ENCODE data around the gene TRAPPC13.
A peak's percentile ranks its signal among the peaks of the same experiment; 100 is the strongest.

The TRAPPC13 gene

DNA sequence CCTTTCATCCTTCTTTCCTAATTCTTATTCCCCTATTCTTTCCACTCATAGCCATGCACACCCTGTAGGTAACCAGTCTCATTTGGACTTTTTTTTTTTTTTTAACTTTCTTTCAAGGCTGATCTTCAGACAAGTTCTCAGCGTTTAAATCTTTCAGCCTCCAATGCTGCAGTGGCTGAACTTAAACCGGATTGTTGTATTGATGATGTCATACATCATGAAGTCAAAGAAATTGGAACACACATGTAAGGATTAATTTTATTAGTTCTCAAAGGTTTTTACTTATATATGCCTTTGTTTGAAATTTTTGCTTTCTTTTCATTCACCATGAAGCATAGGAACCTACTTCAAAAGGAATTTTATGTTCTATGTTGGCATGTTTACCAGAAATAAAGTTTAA is 22.1 kb downstream of the TRAPPC13 start:
- no peak overlapping the region for H3K4me3 ChIP-seq (ENCODE audit: low read depth, low read length)
- TF ChIP-seq, protein P1, sequence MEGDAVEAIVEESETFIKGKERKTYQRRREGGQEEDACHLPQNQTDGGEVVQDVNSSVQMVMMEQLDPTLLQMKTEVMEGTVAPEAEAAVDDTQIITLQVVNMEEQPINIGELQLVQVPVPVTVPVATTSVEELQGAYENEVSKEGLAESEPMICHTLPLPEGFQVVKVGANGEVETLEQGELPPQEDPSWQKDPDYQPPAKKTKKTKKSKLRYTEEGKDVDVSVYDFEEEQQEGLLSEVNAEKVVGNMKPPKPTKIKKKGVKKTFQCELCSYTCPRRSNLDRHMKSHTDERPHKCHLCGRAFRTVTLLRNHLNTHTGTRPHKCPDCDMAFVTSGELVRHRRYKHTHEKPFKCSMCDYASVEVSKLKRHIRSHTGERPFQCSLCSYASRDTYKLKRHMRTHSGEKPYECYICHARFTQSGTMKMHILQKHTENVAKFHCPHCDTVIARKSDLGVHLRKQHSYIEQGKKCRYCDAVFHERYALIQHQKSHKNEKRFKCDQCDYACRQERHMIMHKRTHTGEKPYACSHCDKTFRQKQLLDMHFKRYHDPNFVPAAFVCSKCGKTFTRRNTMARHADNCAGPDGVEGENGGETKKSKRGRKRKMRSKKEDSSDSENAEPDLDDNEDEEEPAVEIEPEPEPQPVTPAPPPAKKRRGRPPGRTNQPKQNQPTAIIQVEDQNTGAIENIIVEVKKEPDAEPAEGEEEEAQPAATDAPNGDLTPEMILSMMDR (IDR thresholded peaks at IDR 0.05; ENCODE audit: control insufficient read depth, extremely low read depth, insufficient read depth), result no peak

GRCh38 chr5:65647941-65648340 is 23.1 kb downstream of the TRAPPC13 start:
- TF ChIP-seq, protein P1 (IDR thresholded peaks at IDR 0.05; ENCODE audit: control insufficient read depth, extremely low read depth, insufficient read depth), result no peak
- H3K4me3 ChIP-seq (ENCODE audit: low read depth, low read length), result no peak overlapping the region
- no peak for DNase-seq (ENCODE audit: low read depth)

More for the DNA sequence above, 22.1 kb downstream of the TRAPPC13 start:
- DNase-seq (ENCODE audit: low read depth), result no peak

GRCh38 chr5:65651144-65651543 is 26.3 kb downstream of the TRAPPC13 start:
- TF ChIP-seq, protein P1 (IDR thresholded peaks at IDR 0.05; ENCODE audit: control insufficient read depth, extremely low read depth, insufficient read depth), result no peak
- peak; percentile 87 for DNase-seq (ENCODE audit: low read depth)
- no peak overlapping the region for H3K4me3 ChIP-seq (ENCODE audit: low read depth, low read length)

DNA sequence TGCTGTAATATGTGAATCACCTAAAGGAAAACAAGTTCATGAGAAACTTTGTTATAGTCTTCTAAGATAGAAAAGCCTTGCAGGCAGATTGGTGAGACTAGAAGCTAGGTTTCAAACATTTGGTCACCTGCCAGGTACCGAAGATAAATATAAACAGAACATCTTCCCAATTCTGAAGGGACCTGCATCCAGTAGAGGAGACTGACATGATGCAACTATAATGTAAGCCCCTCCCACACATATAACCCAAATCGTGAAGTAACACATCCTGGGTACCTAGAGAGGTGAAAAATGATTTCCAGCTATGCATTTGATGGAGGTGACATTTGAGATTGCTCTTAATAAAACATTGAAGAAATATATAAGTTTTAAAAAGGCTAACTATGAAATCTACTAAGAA is 29.9 kb downstream of the TRAPPC13 start:
- no peak for DNase-seq (ENCODE audit: low read depth)
- no peak overlapping the region for H3K4me3 ChIP-seq (ENCODE audit: low read depth, low read length)
- TF ChIP-seq, protein P1 (IDR thresholded peaks at IDR 0.05; ENCODE audit: control insufficient read depth, extremely low read depth, insufficient read depth), result no peak

DNA sequence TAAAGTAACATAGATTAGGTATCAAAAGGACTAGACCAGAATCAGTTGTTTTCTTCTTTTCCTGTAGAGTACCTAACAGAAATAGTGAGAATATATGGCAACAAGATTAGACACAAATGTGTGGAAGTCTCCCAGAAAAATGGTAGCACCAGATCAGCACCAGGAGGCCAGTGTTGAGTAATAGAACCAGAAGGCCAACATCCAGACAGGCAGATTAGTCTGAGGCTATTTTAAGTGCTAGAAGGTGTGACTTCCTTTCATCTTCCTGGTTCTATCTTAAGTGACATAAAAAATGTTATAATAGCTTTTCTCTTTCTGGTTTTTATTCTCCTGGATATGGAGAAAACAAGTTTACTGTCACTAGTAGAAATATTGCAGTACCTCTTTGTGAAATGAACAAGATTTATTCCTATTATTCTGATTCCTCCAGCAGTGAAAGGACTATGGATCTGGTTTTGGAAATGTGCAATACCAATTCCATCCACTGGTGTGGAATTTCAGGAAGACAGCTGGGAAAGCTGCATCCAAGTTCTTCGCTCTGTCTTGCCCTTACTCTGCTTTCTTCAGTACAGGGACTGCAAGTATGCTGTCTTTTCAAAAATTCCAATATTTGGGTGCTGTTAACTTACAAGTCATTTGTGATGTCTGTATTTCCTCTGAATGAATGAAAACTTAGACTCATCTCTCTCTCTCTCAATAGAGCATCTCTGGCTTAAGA is 39.1 kb downstream of the TRAPPC13 start:
- TF ChIP-seq, protein P1 (IDR thresholded peaks at IDR 0.05; ENCODE audit: control insufficient read depth, extremely low read depth, insufficient read depth), result peak; percentile 32; the same call in 1 of the 2 replicates
- DNase-seq (ENCODE audit: low read depth), result no peak
- H3K4me3 ChIP-seq (ENCODE audit: low read depth, low read length), result no peak overlapping the region

DNA sequence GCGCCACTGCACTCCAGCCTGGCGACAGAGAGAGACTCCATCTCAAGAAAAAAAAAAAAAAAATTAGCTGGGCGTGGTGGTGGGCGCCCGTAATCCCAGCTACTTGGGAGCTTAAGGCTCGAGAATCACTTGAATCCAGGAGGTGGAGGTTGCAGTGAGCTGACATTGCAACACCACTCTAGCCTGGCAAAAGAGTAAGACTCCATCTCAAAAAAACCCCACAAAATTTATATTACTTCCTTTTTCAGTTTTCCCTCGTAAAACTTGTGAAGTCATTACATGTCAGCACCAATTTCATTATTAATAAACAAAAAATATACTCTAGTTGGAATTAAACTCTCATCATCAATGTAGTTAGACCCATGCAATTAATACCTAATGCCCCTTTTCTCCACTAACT is 43.9 kb downstream of the TRAPPC13 start:
- no peak overlapping the region for H3K4me3 ChIP-seq (ENCODE audit: low read depth, low read length)
- DNase-seq (ENCODE audit: low read depth), result no peak
- TF ChIP-seq, protein P1 (IDR thresholded peaks at IDR 0.05; ENCODE audit: control insufficient read depth, extremely low read depth, insufficient read depth), result no peak

DNA sequence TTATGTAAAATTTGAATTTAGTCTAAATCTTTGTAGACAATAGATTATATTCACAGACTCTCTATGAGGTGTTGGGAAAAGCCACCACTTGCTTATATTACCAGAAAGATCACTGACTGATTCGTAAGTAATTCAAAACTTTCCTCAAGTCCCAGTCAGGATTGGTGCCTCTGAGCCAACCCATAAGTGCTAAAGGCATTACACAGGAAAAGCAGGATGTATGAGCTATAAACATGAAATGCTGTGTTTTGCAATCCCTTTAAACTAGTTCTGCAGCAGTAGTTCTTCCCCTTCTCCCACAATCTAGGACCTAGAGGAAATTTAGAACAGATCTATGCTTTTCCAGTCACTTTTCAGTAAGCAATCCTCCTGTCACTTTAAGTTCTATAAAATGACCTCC is 48.0 kb downstream of the TRAPPC13 start:
- no peak for DNase-seq (ENCODE audit: low read depth)
- TF ChIP-seq, protein P1 (IDR thresholded peaks at IDR 0.05; ENCODE audit: control insufficient read depth, extremely low read depth, insufficient read depth), result no peak
- H3K4me3 ChIP-seq (ENCODE audit: low read depth, low read length), result no peak overlapping the region
